Measurements from ENCODE around the gene RAE1.
"Not testable (repeated sequence)": the region's sequence is repeated elsewhere in the genome, so short reads cannot be mapped to it uniquely, and the experiment has no call there.

DNA sequence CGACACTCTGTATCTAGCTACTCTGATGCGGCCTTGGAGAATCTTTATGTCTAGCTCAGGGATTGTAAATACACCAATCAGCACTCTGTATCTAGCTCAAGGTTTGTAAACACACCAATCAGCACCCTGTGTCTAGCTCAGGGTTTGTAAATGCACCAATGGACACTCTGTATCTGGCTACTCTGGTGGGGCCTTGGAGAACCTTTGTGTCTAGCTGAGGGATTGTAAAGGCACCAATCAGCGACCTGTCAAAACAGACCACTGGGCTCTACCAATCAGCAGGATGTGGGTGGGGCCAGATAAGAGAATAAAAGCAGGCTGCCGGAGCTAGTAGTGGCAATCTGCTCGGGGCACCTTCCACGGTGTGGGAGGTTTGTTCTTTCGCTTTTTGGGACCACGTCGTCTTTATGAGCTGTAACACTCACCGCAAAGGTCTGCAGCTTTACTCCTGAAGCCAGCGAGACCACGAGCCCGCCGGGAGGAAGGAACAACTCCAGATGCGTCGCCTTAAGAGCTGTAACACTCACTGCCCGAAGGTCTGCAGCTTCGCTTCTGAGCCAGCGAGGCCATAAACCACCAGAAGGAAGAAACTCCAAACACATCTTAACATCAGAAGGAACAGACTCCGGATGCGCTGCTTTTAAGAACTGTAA lies 2.0 kb upstream of the RAE1 start:
- TF ChIP-seq, protein P1, sequence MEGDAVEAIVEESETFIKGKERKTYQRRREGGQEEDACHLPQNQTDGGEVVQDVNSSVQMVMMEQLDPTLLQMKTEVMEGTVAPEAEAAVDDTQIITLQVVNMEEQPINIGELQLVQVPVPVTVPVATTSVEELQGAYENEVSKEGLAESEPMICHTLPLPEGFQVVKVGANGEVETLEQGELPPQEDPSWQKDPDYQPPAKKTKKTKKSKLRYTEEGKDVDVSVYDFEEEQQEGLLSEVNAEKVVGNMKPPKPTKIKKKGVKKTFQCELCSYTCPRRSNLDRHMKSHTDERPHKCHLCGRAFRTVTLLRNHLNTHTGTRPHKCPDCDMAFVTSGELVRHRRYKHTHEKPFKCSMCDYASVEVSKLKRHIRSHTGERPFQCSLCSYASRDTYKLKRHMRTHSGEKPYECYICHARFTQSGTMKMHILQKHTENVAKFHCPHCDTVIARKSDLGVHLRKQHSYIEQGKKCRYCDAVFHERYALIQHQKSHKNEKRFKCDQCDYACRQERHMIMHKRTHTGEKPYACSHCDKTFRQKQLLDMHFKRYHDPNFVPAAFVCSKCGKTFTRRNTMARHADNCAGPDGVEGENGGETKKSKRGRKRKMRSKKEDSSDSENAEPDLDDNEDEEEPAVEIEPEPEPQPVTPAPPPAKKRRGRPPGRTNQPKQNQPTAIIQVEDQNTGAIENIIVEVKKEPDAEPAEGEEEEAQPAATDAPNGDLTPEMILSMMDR (conservative IDR thresholded peaks at IDR 0.05; ENCODE audit: low read depth, low read length) = not testable (repeated sequence)
- not testable (repeated sequence) for TF ChIP-seq EZH2phosphoT487 (IDR thresholded peaks at IDR 0.05; ENCODE audit: borderline replicate concordance, low read length); EZH2 (IDR thresholded peaks at IDR 0.05; ENCODE audit: low read length, unreplicated experiment)

Measured in PC-3 (cell line).